Measurements from ENCODE around the gene WASL.
"Not testable (repeated sequence)": the region's sequence is repeated elsewhere in the genome, so short reads cannot be mapped to it uniquely, and the experiment has no call there.

The WASL gene

GRCh38 chr7:123768493-123768892 lies 19.7 kb upstream of the WASL start:
- no peak for DNase-seq

- no peak for DNase-seq
Measured at GRCh38 chr7:123763191-123763661, 14.4 kb upstream of the WASL start.

- no peak for DNase-seq
Measured at GRCh38 chr7:123761729-123762128, 12.9 kb upstream of the WASL start.

DNA sequence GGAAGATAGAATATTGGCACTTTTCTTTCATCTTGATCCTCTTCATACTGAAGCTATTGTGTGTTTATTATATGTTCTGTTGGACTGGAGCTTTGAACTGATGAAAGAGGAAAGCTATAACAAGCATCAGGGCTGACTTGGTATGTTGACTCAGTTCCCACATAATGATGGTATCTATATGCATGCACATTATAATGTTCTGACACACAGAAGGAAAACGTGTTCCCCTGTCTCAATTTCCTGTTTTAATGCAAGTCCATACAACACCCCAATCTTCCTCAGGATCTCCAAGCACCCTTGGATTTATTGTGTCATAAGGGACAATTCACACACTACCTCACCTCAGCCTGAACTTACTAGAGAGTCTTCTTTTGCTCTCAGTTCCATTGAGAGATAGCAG lies 8.3 kb upstream of the WASL start:
- DNase-seq, result no peak

GRCh38 chr7:123755338-123755737 lies 6.5 kb upstream of the WASL start:
- no peak for DNase-seq

GRCh38 chr7:123754271-123754871 lies 5.6 kb upstream of the WASL start:
- no peak for DNase-seq

- no peak for DNase-seq
Measured at GRCh38 chr7:123752534-123752933, 3.7 kb upstream of the WASL start.

DNA sequence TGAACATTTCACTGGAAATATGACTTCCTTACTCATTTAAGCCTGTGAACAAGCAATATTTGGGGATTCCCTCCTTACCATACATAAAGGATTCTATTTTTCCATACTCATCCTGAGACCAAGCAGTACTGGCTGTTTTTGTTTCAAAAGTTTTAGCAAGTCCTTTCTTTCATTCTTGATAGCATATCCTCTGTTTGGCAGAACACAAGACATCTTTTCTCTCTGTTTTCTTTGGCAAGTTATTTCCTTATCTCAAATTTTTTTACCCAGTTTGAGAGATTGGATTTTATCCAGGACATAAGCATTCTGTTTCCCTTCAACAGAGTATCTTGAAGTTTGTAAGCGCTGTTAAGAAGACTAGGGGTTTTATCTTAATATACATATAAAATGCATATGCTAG lies 3.0 kb upstream of the WASL start:
- DNase-seq, result no peak

DNA sequence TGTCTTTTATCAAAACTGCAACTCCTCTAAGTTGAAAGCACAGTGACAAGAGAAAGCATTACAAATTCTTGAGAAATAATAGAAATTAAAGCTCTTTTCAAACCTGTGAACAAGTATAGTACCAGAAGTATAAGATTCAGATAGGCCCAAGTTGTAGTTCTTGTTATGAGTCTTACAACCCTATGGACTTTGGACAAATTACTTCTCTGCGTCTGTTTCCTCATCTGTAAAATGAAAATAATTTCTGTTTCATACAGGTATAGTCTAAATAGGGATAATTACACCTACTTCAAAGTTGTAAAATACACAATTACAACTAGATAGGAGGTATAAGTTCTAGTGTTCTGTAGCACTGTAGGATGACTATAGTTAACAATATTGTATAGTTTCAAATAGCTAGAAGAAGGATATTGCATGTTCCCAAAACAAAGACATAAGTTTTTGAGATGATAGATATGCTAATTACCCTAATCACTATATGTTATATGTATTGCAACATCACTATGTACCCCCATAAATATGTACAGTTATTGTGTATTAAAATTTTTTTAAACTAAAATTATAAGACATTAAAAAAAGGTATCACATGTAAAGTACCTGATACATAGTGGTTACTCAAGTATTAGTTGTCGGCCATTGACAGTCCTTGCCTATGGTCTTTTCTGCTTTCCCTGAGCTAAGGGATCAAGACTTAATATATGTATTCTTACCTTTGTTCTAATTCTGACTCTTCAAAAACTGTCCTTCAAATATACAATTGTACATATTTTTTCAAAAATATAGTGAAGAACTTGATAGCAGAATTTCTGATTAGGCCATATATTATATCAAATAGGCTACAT lies 1.8 kb upstream of the WASL start:
- peak; percentile 7 for DNase-seq

DNA sequence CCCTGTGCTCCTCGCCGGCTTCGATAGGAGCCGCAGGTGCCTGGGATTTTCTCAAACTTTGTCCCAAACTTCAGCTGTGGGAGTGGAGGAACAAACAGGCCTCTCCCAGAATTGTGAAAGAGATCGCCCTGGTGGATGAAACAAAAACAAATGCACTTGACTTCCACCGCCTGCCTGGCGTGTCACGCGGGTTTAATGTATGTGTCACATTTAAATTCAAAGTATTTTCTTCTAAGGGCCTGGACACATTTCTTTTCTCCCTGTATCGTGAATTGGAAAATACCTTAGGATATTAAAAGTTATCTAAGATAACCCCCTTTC lies 694 bp upstream of the WASL start:
- peak; percentile 89 for DNase-seq

- DNase-seq, result peak; percentile 50
Measured at GRCh38 chr7:123748171-123748733, 551 bp downstream of the WASL start.

- peak; percentile 53 for DNase-seq
Measured at GRCh38 chr7:123747620-123748141, 1.1 kb downstream of the WASL start.

GRCh38 chr7:123746931-123747488 lies 1.8 kb downstream of the WASL start:
- DNase-seq, result no peak

GRCh38 chr7:123746055-123746454 lies 2.7 kb downstream of the WASL start:
- no peak for DNase-seq

DNA sequence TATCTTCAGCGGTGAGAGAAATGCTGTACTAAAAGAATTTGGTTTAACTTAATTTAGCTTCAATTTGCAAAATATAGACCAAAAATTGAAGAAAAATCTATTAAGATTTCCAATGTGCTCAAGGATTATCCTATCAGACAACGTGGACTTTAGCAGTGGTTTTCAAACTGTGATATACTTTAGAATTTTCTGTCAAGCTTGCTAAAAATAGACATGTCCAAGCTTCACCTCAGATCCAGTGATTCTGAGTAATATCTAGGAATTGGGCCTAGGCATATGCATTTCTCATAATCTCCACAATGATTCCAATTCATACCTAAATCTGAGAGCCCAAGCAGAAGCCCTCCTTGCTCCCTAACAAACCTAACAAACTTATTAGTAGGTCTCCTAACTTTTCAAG lies 3.4 kb downstream of the WASL start:
- DNase-seq, result no peak

GRCh38 chr7:123744416-123744815 lies 4.4 kb downstream of the WASL start:
- no peak for DNase-seq

DNA sequence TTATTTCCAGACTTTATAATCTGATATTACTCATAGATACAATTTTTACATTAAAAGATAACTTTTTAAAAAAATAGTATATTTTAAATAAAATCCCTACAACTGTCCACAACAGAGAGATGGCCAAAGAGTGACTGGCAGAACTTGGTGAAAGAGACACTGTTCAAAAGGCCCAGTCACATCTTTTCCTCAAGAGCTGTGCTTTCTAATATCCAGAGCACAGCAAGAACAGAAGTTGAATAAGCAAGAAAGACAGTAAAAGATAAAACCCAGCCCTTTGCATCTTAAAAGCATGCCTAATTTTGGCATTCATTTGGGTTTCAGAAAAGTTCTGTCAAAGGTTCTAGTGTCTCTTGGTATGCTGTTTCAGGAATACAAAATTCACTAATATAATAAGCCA lies 6.9 kb downstream of the WASL start:
- no peak for DNase-seq

DNA sequence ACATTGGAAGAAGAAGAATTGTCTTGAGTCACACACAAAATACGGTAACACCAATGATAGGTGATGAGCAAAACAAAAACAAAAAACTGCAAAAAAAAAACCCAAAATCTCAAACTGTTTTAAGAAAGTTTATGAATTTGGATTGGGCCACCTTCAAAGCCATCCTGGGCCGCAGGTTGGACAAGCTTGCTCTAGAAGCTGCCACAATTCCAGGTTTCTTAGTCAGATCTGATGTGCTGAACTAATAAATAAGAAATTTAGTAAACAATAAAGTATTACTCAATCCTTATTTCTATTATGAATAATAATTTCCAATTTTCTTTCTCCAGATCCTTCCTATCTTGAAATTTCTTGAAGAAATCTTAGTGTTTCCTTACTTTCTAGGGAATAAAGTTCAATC lies 10.0 kb downstream of the WASL start:
- no peak for DNase-seq

DNA sequence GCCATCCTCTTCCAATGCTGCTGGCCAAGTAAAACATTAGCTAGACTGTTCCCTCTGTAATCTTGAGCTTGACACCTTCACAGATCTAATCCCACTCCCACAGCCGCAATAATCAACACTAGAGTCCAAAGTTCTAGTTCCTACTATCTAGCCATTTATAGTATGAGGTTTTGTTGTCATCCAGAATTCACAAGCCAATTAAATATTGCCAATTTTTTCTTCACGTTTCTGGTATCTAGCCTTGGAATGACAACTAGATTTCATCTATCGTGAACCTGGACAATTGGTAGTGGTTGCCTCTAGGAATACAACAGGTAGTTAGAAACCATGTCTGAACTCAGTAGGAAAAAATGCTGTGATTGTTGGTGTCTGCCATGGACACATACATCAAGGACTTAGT lies 10.4 kb downstream of the WASL start:
- DNase-seq, result no peak

GRCh38 chr7:123737168-123737674 lies 11.6 kb downstream of the WASL start:
- not testable (repeated sequence) for DNase-seq

- DNase-seq, result no peak
Measured at GRCh38 chr7:123735539-123735938, 13.3 kb downstream of the WASL start.

GRCh38 chr7:123734498-123734897 lies 14.3 kb downstream of the WASL start:
- no peak for DNase-seq

DNA sequence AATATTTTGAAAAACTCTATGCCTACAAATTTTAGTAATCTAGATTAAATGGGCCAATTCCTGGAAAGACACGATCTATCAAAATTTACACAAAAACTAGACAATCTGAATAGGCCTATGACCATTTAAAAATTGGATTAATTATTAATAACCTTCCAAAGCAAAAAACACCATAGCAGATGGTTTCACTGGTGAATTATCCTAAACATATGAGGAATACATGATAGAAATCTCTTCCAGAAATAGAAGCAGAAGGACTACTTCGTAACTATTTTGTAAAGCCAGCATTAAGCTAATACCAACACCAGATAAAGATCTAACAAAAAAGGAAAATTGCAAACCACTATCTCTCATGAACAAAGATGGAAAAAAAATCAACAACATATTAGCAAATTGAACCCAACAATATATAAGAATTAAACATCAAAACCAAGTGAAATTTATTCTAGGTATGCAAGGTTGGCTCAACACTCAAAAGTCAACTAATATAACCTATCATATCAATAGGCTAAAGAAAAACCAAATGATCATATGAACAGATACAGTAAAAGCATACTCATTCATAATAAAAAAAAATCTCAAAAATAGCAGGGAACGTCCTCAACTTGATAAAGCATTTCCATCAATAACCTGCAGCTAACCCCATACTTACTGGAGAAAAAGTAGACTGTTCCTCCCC lies 16.3 kb downstream of the WASL start:
- no peak for DNase-seq

All from NCI-H1092 treated with DMSO at 0.1 percent for 48 hours (cell line).